ENCODE measurements around the gene LRR1.
A peak's percentile ranks its signal among the peaks of the same experiment; 100 is the strongest.

The LRR1 gene

GRCh38 chr14:49633640-49634546 lies 35.2 kb downstream of the LRR1 start:
- H3K4me3 ChIP-seq (ENCODE audit: low read depth, low read length), result peak overlapping the region; percentile 78
- peak; percentile 80 for DNase-seq (ENCODE audit: low read depth)
- TF ChIP-seq, protein P1, sequence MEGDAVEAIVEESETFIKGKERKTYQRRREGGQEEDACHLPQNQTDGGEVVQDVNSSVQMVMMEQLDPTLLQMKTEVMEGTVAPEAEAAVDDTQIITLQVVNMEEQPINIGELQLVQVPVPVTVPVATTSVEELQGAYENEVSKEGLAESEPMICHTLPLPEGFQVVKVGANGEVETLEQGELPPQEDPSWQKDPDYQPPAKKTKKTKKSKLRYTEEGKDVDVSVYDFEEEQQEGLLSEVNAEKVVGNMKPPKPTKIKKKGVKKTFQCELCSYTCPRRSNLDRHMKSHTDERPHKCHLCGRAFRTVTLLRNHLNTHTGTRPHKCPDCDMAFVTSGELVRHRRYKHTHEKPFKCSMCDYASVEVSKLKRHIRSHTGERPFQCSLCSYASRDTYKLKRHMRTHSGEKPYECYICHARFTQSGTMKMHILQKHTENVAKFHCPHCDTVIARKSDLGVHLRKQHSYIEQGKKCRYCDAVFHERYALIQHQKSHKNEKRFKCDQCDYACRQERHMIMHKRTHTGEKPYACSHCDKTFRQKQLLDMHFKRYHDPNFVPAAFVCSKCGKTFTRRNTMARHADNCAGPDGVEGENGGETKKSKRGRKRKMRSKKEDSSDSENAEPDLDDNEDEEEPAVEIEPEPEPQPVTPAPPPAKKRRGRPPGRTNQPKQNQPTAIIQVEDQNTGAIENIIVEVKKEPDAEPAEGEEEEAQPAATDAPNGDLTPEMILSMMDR (IDR thresholded peaks at IDR 0.05; ENCODE audit: control insufficient read depth, extremely low read depth, insufficient read depth), result peak; percentile 94

DNA sequence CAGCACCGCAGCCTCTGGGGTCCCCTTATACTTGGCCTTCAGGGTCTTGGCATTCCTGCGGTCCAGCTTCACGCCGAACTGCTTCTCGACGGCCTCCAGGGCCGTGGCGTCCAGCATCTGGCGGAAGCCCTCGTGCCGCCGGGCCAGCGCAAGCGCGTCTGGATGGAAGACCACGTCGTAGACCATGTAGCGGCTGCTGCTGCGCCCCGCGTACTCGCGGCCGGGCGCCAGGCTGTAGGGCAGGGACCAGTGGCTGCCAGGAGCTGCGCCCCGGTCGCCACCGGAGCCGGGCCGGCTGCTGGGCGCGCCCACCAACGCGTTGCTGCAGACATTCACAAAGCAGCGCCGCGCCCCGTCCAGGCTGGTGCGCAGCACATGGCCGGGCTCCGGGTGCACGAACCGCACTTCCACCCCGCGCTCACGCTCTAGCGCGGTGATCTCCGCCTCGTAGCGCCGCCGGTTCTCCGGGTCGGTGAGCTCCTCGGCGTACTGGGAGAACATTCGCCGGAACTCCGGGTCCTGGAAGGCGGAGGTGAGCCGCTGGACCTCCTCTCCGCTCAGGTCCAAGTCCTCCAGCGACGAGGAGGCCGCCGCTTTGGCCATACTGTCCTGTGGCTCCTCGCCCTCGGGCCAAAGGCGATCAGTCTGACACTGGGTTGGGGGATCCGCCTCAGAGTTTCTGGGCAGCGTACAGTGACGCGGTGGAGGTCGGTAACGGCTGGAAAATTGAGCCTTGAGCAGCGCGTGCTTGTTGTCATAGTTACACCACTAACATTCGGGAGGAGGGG lies 36.0 kb downstream of the LRR1 start, which contains the start of gene DNAAF2:
Gene DNAAF2, minus strand, starts transcription at position 698 of the 788 bp plus-strand sequence. Its CDS starts 95 bp downstream, at position 603.
- DNase-seq (ENCODE audit: low read depth), result no peak
- TF ChIP-seq, protein P1 (IDR thresholded peaks at IDR 0.05; ENCODE audit: control insufficient read depth, extremely low read depth, insufficient read depth), result no peak
- H3K4me3 ChIP-seq (ENCODE audit: low read depth, low read length), result peak within 1 kb of the TSS; percentile 78

DNA sequence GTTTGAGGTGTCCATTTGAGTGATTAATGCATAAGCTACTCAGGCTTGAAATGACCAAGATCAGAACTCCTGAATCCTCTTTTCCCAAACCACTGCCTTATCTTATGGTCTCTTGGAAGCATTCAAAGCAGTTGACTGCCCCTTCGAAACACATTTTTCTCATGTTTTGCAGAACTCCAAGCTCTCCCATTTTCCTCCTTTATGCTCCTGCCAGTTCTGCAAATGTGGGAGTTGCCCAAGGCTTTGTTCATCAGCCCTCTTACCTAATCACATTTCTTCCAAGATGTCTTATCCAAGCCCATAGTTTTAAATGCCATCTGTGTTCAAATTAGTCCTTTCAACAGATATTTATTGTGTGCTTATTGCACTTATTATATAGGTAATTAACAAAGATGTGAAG lies 38.1 kb downstream of the LRR1 start:
- TF ChIP-seq, protein P1 (IDR thresholded peaks at IDR 0.05; ENCODE audit: control insufficient read depth, extremely low read depth, insufficient read depth), result no peak
- no peak overlapping the region for H3K4me3 ChIP-seq (ENCODE audit: low read depth, low read length)
- DNase-seq (ENCODE audit: low read depth), result no peak

DNA sequence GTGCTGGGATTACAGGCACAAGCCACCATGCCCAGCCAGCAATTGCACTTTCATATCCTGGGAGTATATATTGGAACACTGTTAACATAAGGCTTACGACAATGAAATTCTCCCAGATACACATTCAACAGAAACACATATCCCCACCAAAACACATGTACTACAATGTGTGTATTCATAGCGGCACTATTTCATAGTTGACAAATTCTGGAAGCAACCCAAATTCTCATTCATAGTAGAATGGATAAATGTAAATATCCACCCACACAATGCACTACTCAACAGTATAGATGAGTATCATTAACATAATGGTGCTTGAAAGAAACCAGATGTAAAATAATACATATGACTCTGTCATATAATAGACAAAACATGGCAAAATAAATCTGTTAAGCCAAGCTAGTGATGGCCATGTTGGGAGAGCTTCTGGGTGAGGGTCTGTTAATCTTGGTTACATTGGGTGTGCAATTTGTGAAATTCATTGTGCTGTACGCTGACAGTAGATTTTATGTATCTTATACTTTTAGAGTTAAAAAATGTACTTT lies 38.9 kb downstream of the LRR1 start:
- TF ChIP-seq, protein P1 (IDR thresholded peaks at IDR 0.05; ENCODE audit: control insufficient read depth, extremely low read depth, insufficient read depth), result no peak
- DNase-seq (ENCODE audit: low read depth), result no peak
- H3K4me3 ChIP-seq (ENCODE audit: low read depth, low read length), result no peak overlapping the region

DNA sequence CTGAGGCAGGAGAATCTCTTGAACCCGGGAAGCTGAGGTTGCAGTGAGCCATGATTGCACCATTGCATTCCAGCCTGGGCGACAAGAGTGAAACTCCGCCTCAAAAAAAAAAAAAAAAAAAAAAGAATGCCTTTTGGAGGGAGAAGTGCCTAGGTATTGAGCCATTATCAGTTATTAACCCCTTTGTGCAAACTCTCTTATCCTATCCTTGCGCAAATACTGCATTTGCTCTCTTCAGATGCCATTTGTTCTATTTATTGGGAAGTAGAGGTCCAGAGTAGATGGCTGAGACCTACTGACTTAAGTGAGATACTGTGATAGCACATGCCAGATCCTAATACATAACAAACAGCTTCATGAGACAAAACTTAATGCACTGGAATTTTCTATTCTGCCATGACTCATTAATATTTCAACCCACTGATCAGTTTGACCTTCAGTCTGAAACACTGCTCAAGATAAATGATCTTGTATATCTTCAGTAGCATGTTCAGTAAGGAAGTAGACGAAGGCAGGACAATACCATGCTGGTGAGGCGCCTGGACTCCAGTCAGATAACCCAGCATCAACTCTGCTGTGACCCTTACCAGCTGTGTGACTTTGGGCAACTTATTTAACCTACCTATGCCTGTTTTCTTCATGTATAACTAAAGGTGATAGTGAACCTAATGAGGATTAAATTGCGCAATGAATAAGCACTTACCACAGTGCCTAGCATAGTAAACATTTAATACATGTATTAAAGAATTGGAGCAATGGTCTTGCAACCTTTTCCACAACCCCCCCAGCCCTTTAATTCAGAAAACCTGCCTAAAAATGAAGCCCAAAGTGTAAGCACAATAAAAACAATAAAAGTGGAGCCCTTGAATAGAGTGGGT lies 42.0 kb downstream of the LRR1 start:
- H3K4me3 ChIP-seq (ENCODE audit: low read depth, low read length), result no peak overlapping the region
- TF ChIP-seq, protein P1 (IDR thresholded peaks at IDR 0.05; ENCODE audit: control insufficient read depth, extremely low read depth, insufficient read depth), result no peak
- no peak for DNase-seq (ENCODE audit: low read depth)

DNA sequence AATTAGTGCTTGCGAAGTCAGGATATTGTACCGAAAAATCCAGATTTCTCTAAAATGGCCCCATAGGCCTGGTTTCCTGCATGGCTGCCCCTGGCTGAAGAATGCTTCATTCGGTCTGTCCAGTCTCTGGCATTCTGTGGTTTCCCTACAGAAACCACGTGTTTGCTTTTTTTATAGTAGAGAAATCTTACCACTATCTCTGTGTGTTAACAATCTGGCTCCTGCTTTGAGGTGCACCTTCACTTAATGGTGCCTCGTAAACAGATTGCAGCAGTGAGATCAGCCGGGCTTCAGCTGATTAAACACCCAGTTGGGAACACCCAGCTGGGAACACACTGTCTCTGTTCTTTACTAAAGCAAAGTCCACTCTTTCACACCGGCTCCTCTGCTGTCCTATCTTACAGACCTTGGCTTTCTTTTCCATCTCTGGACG lies 43.0 kb downstream of the LRR1 start:
- TF ChIP-seq, protein P1 (IDR thresholded peaks at IDR 0.05; ENCODE audit: control insufficient read depth, extremely low read depth, insufficient read depth), result no peak
- no peak overlapping the region for H3K4me3 ChIP-seq (ENCODE audit: low read depth, low read length)
- peak; percentile 97 for DNase-seq (ENCODE audit: low read depth)
